Right ventricle myocardium superior (tissue), 1 donor: ENCODE data around the gene CTNNA2. TPM values are rescaled to one million over a fixed set of nuclear protein-coding genes. Genes with fewer than 3 reads are reported as not detected.

ENCODE experiments used
- ATAC-seq: fragments of 200-7000 bp; cut with Tn5 transposase; one replicate; pipeline ENCODE4 v1.9.1; 2020; ENCODE audit warnings: mild to moderate bottlenecking; ENCODE audit not compliant: poor library complexity
- DNase-seq: peaks from one replicate; pipeline ENCODE4 v3.0.0-alpha.2; 2020
- intact Hi-C: fragments of 100-400 bp; cut with DNase I; formaldehyde crosslinking; loops from one replicate; pipeline ENCODE4 v1.11.2; 2022
- total RNA-seq: library from RNA; stranded (reverse); fragmentation: NEBNext Ultra II Directional; extraction: Animal tissue kit (Norgen Biotek cat#: 25700); gene quantifications from one replicate; pipeline ENCODE4 v1.2.1, GENCODE V29; 2021
- donor health status: DM: no; HTN: yes; CAD: no; lungs with severe emphysema.

The CTNNA2 gene
- total RNA-seq, 1 donor from 2014 or later = not detected

DNA sequence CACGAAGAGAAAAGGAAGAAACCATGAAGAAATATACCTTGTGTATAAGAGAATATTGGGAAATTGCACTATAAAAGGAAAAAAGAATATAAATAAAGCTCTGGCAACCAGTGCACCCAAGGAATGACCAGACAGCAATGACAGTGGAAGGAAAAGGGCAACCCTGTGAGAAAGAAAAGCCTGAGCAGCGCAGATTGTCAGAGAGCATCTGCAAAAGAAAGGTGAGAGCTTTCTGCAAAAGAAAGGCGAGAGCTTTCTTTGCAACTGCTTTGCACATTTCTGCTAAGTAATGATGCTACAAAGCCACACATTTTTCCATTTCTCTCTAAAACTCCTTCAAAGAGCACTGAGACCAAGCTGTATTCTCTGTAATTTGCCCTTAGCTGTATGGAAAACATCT lies 83.6 kb downstream of the CTNNA2 start:
- intact Hi-C loops = no loop called here
- ATAC-seq (no peak), DNase-seq (no peak)

DNA sequence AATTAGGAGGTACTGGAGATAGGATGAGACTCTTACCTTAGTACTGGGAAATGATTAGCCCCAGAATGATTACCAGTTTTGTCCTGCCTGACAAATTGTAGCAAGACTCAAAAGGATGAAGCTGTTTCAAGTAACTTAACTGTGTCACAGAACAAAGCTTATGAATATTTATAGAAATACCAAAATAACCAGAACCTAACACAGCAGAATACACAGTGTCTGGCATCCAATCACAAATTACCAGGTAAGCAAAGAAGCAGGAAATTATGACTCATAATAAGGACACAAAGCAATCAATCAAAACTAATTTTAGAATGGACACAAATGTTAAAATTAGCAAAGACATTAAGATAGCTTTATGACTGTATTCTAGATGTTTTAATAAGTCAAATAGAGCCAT lies 91.9 kb downstream of the CTNNA2 start:
- ATAC-seq = no peak
- no peak for DNase-seq
- intact Hi-C loops = no loop called here

DNA sequence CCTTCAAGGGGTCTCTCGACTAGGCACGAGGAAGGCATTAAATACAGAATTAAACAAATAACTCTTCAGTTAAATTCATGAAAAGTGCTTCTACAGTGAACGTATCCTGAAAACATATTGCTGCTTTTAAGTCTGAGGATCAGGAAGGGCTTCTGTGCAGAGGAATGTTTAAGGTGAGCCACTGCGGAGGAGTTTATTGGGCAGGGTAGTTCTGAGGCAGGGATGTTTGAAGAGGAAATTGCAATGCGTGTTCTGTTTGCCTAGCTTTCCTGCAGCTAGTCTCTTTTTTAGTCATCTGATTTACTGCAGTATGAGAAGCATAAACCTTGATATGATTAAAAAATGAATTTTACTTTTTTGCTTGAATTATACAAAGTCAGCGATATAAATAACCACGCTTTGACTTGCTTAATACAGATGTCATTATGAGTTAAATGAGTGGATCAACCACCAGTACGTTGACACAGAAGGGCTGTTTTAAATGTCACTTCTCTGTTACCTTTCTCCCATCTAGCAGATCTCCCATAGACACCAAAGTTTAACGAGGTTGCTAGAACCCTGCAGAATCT lies 98.7 kb downstream of the CTNNA2 start:
- DNase-seq (no peak), ATAC-seq (no peak)
- intact Hi-C loops = no loop called here

GRCh38 chr2:79612999-79613398 lies 100.1 kb downstream of the CTNNA2 start:
- DNase-seq (no peak), ATAC-seq (no peak)
- intact Hi-C loops = no loop called here

DNA sequence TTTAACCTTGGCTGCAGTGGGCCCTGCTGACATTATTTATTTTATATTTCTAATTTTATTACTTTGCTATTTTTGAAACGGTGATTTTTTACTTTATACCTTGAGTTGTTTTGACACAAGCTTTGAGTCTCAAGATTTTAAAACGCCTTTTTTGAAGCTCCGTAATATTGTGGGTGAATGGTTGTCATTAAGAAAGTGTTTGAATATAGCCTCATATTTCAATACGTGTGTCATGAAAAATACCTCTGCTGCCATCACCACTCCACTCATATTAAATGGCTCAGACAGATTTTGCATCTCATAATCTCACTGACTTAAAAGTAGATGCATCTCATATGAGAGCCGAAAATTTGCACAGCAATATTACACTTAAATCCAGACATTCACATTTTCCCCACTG lies 106.6 kb downstream of the CTNNA2 start:
- no peak for ATAC-seq
- intact Hi-C loops = no loop called here
- no peak for DNase-seq

DNA sequence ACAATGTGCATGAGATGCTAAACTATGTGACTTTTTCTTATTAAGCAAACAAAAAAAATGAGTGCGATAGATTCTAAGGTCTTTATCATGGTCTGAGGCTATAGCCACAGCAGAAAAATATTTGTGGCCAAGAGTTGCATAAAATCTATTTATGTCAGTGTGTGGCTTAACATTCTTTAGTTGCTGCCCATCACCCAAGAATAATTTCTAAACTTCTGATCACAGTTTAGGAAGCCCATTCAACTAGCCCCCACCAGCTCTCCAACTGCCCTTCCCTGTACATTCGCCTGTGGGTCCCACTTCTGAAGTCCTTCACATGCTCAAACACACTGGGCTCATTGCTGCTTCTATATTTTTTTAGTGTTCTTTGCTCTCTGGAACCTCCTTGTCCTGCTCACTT lies 107.1 kb downstream of the CTNNA2 start:
- ATAC-seq (no peak), DNase-seq (no peak)

GRCh38 chr2:79620679-79621078 lies 107.8 kb downstream of the CTNNA2 start:
- ATAC-seq = no peak
- intact Hi-C loops = no loop called here
- no peak for DNase-seq

More for the DNA sequence above, 107.1 kb downstream of the CTNNA2 start:
- intact Hi-C loops = no loop called here

DNA sequence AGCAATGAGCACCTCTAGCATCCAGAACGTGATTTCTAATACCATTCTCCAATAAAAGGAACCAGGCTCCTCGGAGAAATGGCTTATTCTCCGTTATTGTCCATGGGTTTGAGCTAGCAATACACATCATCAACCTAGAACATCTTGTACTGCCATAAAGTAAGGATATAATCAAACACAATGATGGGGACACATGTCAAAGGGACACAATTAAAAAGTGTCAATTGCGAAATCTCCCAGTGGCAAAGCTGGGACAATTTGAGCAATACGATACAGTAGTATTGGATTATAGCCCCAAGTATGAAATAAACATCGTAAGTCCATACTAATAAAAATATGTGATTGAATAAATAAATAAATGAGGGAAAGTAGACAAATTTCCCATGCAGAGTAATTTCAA lies 108.4 kb downstream of the CTNNA2 start:
- ATAC-seq = no peak
- intact Hi-C loops = no loop called here
- DNase-seq = no peak

GRCh38 chr2:79621755-79622154 lies 108.9 kb downstream of the CTNNA2 start:
- intact Hi-C loops = no loop called here
- no peak for DNase-seq
- no peak for ATAC-seq

GRCh38 chr2:79622508-79622907 lies 109.7 kb downstream of the CTNNA2 start:
- no peak for ATAC-seq
- DNase-seq = no peak
- intact Hi-C loops = no loop called here

GRCh38 chr2:79627237-79627636 lies 114.4 kb downstream of the CTNNA2 start:
- ATAC-seq = no peak
- no peak for DNase-seq
- intact Hi-C loops = no loop called here

DNA sequence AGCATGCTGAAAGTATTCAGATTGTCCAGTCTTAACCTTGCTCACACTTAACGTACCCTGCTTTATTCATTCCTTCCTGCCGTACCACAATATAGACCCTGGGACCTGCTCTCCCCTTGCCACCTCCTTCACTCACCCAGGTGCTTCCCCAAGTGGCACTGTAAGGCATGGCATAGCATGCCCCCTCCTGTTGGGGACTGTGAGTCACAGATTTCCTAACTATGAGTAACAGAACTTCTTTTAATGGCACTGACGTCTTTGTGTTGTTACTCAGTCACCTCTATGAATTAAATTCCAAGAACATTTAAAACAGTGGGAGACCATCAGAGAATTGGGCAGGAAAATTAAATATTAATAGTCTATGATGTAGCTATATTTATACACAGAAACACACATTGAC lies 117.2 kb downstream of the CTNNA2 start:
- ATAC-seq = no peak
- intact Hi-C loops = no loop called here
- no peak for DNase-seq

DNA sequence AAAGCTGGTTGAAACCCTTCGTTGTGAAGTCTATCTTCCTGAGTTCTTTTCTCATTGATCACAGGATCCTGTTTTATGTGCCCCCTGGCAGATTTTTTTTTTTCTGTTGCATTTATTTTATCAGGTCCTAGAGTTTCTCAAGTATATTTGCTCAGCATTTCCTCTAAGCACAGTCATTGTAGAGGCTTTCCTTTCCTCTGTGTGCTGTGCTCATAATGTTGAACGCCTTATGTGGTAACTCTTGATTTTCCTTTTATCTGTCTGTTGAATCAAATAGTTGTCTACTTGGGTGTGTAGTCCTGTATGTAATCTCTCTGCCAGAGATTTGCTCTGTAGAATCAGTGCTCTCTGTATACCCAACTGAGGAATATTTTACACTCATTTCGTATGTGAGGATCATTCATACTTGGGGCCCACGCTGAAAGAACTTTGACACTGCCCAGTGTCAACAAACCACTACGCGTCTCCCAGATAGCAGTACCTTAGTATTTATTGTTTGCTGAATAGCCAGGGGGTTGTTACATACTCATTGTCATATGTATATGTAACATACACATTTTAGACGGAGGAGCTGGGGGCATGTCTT lies 118.2 kb downstream of the CTNNA2 start:
- ATAC-seq = no peak
- DNase-seq = no peak
- intact Hi-C loops = no loop called here

- intact Hi-C loops = no loop called here
Observed at GRCh38 chr2:79638410-79638809, 125.6 kb downstream of the CTNNA2 start.

GRCh38 chr2:79638954-79639353 lies 126.1 kb downstream of the CTNNA2 start:
- DNase-seq (no peak), ATAC-seq (no peak)
- intact Hi-C loops = no loop called here

More at GRCh38 chr2:79638410-79638809, 125.6 kb downstream of the CTNNA2 start:
- ATAC-seq = no peak
- DNase-seq = no peak

DNA sequence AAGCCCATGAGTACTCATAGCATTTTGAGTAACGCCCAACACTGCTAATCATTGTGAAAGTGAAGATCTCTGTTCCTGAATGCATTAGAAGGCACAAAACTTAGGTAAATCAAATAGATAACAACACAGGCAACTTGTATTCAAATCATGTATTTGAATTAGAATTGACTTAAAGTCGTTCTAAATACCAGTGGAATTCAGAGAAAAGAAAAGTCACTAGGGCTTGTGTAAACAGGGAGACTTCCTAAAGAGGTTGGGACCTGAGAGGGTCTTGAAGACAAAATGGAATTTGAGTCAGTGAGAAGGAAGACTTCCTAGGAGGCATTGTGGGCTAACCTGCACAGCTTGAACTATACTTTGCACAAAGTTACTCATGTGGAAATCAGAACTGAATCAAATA lies 127.2 kb downstream of the CTNNA2 start:
- ATAC-seq = no peak
- intact Hi-C loops = no loop called here

GRCh38 chr2:79649531-79649930 lies 136.7 kb downstream of the CTNNA2 start:
- ATAC-seq (no peak), DNase-seq (no peak)
- intact Hi-C loops = no loop called here

More for the DNA sequence above, 127.2 kb downstream of the CTNNA2 start:
- DNase-seq = no peak

DNA sequence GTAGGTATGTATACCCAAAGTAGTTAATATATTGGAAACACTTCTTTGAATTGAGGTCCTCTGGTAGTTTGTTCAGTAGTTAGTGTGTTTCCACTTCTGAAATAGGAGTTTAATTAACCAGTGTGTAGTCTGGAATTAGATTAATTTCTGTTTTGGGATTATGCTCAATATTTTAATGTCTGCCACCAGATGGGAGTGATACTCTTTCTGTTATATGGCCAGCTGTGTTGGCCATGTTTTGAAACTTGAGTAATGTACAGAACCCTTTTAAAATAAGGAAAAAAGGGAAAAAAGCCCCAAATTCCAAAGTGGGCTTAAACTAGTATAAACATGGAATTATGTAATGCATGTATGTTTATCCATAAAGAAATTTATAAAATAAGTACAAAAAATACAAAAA lies 147.7 kb downstream of the CTNNA2 start:
- ATAC-seq (no peak), DNase-seq (no peak)
- intact Hi-C loops = loop anchor here (10.0 kb wide), 1 partner anchor 726 kb away; no protein-coding TSS in a partner anchor

DNA sequence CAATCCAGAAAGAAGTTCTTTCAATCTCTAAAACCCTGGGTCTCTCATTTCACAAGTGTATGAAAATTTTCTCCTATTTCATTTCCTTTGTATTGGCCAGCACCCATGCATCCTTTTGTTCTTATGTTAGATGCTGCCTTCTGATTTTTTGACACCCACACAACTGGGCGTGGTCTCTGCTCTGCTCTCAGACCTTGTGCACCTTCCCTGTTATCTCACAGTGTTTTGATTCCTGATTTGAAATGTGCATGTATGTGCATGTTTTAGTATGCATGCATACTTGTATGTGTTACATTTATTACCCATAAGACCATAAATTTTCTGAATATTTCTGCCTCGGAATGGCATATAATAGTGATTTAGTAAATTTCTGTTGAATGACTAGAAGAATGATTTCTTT lies 152.2 kb downstream of the CTNNA2 start:
- intact Hi-C loops = loop anchor here (10.0 kb wide), 1 partner anchor 730 kb away; no protein-coding TSS in a partner anchor
- no peak for ATAC-seq
- DNase-seq = no peak

DNA sequence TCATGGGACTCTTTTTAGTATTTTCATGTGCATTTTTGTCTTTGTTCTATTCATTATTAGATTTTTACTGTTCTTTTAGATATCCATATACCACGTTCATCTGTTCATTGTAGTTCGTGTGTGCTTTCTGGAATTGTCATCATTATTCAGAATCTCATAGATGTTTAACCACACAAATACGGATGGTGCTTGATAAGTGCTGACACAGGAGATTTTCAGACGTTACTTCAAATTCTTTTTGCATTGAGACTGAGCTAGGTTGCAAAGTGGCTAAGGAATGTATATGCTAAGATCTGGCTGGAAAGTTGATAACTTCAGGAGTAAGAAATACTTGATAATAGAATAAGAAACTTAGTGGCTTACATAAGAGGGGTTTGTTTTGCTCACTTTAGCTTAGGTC lies 153.6 kb downstream of the CTNNA2 start:
- ATAC-seq (no peak), DNase-seq (no peak)
- intact Hi-C loops = loop anchor here (10.0 kb wide), 1 partner anchor 732 kb away; no protein-coding TSS in a partner anchor

DNA sequence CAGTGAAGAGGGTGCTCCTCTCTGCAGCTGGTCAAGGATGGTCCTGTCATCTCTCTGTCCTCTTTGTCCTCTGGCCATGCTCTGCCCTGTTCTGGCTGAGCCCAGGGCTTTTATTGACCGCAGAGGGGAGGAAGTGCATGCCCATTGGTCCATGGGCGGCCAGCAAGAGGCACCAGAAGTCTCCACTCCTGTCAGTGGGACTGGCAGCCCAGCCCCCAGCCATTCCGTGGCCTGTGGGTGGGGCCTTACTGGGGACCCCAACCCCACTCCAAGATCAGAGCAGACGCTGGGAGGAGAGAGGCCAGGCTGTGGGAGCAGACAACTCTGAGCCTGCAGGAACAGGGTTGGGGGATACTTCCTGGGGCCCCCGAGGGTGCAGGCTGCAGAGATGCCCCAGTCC lies 156.9 kb downstream of the CTNNA2 start:
- ATAC-seq (no peak), DNase-seq (no peak)
- intact Hi-C loops = loop anchor here (10.0 kb wide), 1 partner anchor 735 kb away; no protein-coding TSS in a partner anchor
